Cerebellar cortex (tissue), 1 donor: ENCODE measurements around the gene TP53AIP1.
A peak's percentile ranks its signal among the peaks of the same experiment; 100 is the strongest.
"Not testable (repeated sequence)": the region's sequence is repeated elsewhere in the genome, so short reads cannot be mapped to it uniquely, and the experiment has no call there.

ENCODE experiments used
- DNase-seq: peaks from one replicate; pipeline ENCODE4 v3.0.0-alpha.2; 2015; ENCODE audit warnings: low spot score

The TP53AIP1 gene

DNA sequence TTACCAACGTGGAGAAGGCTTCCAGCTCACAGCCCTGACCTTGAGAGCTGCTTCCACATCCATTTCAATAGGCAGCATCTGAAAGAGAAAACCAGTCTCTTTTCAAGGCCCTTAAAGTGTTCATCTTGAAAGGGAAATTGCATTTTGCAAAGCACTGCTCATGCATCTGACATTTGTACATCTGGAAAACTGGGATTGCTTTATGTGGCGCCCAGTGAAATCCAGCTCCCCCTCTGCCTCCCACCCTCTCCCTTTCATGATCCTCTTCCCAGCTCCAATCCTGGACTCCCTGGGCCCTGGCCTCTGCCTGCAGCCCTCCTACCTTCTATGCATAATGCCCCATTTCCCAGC lies 17.4 kb downstream of the TP53AIP1 start:
- DNase-seq: no peak

DNA sequence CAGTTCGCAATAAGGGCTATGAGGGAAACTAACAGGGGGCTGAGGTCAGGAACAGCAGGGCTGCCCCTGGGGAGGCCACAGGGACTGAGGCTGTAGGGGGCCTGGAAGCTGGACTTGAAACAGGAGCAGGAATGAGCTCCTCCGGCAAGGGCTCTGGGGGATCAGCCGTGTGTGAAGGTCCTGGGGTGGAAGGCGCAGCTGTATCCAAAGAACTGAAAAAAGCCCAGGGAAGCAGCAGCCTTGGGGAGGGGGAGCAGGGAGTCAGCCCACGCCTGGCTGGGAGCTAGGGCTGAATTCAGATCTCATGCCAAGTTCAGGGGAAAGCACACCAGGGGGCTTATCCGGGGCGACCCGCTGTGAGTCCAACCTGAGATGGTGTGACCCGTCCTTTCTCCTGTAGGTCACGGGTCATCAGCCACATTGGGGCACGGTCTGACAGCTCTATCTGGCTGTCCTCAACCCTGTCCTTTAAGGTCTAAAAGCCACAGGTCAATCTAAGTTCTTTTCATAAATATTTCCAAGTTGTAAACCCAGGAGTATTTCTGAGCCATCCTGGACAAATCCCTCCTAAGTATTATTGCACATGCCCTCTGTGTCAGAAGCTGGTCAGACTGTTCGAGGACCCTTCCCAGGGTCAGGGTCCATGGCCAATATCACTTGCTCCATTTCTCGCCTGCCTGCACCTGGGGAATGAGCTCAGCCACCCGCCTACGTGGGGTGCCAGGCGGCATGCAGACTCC lies 18.0 kb downstream of the TP53AIP1 start:
- DNase-seq: no peak

DNA sequence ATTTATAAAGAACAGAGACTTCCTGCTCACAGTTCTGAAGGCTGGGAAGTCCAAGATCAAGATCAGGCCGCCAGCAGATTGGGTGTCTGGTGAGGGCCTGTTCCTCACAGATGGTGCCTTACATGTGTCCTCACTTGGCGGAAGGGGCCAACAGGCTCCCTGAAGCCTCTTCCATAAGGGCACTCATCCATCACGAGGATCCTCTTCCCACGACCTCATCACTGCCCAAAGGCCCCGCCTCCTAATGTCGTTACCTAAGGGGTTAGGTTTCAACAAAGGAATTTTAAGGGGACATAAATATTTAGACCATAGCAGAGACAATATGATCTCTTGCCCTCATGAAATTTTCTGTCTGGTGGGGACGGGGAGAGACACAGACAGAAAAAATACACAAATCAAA lies 18.6 kb downstream of the TP53AIP1 start:
- DNase-seq: no peak

DNA sequence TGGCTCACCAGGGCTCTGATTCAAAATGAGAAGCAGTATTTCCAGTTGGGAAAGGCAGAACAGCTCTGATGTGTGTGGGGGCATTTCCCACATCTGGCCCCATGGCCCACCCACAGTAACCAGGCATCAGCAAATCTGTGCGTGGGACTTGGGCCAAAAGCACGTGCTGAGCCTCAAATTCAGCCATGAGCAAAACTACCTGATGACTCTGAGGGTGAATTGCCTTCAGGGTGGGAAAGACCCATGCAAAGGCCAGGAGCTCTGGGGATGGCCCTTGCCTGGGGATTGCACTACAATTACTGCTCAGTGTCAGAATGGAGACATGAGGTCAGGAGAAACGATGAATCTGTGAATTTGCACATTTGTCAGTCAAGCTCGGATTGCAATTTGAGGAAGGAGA lies 20.9 kb downstream of the TP53AIP1 start:
- DNase-seq: no peak

DNA sequence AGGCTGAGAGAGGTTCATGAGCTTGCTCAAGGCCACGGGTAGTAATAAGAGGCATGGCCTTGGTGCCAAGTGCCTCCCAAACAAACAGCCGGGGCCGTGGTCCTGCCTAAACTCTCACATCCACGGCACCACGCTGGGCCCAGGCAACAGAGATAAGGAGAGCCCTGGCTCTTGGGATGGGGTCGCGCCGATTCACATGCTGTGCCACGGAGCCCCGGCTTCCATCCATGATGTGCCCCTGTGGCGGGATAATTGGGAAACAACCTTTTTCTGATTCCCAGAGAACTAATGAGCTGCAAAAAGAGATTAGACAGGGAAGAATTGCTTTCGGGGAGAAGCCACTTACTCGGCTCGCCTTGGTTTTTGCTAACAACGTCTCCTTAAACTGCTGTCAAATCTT lies 22.0 kb downstream of the TP53AIP1 start:
- DNase-seq: no peak

DNA sequence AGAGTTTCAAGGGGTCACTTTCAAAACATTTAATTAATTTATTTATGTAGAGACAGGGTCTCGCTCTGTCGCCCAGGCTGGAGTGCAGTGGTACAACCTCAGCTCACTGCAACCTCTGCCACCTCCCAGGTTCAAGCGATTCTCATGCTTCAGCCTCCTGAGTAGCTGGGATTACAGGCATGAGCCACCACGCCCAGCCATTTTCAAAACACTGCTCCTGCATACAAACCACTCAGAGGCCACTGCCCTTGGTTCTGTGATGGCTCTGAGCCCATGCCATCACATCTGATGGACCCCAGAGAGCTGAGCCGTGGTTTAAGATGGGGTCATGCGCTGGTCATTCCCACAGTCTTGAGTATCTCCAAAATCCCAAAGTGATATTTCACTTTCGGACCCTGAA lies 23.0 kb downstream of the TP53AIP1 start:
- DNase-seq: not testable (repeated sequence)

DNA sequence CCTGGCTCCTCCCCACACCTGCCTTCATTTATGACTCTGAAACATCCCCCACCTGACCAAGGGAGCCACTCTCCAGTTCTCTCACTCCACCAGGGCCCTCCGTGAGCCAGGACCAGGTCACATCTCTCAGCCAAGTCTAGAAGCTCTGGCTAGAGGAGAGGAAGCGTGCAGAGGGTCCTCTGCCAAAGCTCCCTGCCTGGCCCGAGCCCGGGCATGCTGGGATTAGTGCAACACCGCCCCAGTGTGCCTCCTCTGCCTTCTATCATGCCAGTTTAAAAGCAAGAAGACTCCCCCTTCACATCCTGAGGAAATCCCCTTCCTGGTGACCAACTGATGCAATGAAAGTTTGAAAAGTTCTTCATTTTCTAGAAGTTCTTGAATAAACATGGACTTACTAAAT lies 23.5 kb downstream of the TP53AIP1 start:
- no peak for DNase-seq

DNA sequence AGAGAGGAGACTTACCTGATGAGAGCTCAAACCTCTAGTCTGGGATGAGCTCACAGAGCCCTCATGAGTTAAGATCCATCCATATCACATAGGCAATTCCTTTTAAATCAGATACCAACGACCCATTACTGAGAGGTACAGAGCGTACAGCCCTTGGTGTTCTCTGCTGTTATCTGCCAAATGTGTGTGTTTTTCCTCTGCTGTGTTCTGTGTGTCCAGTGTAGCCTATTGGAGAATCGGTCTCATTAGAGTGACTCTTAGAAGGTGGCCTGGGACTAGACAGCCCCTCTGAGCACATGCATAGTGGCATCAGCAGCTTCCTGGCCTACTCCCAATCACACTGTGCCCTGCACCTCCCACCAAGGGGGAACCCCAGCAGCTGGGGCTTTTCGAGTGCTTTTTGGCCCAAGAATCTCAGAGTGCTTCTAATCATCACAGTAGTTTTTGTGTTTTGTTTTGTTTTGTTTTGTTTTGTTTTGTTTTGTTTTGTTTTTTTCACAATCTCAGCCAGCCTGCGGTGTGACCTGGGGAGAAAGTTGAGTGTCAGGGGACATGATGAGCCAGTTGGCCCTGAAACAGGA lies 25.4 kb downstream of the TP53AIP1 start:
- DNase-seq: no peak

DNA sequence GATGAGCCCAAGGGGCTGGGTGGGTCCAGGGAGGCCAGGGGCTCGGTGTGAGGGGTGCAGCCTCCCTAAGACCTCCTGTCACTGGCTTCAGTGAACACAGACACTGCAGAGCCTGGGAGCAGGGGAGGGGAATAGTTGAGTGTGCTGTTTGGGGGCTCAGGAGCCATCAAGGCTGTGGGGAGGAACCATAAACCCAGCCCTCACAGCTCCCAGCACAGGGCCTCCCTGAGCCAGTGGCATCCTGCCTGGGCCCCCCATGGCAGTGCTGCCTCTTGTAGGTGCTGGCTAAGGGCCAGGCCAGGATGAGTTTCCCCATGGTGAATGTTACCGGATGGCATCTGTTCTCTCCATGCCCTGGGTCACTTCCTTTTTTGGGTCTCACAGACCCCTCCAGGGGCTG lies 26.0 kb downstream of the TP53AIP1 start:
- no peak for DNase-seq

DNA sequence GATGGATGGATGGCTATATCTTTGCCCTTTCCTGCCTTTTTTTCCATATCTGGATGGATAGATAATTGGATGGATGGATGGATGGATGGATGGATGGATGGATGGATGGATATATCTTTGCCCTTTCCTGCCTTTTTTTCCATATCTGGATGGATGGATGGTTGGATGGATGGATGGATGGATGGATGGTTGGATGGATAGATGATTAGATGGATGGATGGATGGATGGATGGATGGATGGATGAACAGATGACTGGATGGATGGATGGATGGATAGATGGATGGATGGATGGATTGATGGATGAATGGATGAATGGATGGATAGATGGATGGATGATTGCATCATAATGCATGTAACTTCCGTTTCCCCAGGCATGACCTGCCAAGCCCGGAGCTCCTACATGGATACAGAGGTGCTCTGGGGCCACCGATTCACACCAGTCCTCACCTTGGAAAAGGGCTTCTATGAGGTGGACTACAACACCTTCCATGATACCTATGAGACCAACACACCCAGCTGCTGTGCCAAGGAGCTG lies 26.6 kb downstream of the TP53AIP1 start:
- no peak for DNase-seq

DNA sequence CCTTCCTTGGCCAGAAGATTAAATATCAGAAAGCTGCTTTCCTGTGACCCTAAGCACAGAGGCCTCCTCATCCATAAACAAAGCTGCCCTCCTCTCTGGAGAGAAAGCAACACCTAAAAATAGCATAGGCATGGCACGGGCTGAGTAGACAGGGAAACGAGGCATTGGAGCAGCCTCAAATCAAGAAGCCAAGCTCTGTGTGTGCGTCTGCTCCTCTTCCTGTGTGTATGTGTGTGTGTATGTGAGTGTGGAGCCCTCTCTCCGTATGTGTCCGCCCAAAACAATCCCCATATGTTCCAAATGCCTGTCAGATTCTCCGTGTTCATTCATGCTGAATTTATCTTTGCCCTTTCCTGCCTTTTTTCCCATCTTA lies 27.5 kb downstream of the TP53AIP1 start:
- peak; percentile 35 for DNase-seq

DNA sequence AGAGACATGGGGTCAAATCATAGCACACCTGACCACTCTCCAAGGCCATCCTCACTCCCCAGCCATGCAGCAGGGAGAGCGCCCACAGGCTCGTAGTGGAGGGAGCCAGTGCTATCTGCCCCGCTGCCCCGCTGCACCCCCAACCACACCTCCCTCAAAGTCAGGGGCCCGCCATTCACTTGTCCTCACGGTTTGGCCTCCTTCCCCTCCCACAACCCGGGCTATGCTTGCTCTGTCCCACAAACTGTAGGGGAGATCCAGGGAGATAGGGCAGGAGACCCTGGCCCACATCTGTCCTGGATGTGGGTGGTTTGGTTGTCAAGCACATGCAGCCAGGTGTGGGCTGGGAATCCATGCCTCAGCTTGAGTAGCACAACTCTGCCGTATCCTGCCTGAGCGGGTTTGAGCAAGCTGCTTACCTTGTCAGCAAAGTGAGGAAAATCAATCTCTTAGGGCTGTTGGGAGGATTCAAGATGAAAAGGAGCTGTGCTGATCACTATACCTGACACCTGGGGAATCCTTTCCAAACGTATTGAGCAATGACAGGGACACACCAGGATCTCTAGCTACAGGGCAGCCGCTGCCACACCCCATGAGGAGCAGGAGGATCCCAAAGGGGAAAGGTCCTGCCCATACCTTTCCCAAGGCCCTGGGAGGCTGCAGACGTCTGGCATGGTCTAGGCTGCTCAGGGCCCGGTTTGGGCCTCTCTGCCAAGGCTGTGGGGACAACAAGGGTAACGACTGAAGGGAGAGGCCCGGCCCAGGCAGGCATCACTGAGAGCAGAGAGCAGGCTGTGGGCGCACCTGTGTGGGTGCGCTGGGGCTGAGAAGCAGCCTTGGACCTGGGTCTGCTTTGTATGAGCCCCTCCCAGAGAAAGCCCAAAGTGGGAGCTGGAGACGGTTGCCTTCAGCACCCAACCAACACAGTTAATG lies 28.2 kb downstream of the TP53AIP1 start:
- DNase-seq: no peak

DNA sequence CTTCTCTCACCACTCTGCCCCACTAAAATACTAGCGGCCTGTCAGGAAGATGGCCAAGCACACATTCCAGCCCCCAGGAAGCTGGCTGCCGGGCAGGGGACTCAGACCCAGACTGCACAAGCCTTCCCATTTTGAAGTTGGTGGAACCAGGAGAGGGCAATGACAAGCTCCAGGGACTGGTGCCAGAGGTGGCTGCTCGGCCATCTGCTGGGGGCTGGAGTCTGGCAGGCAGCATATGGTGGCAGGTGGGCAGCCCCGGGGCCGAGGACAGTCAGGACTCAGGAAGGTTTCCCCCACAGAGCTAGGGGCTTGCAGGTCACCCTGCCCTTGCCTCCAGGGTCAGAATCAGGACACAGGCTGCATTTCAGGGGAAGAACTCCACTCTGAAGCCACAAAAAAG lies 28.9 kb downstream of the TP53AIP1 start:
- peak; percentile 43 for DNase-seq

DNA sequence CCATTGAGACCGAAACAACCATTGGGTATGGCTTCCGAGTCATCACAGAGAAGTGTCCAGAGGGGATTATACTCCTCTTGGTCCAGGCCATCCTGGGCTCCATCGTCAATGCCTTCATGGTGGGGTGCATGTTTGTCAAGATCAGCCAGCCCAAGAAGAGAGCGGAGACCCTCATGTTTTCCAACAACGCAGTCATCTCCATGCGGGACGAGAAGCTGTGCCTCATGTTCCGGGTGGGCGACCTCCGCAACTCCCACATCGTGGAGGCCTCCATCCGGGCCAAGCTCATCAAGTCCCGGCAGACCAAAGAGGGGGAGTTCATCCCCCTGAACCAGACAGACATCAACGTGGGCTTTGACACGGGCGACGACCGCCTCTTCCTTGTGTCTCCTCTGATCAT lies 31.0 kb downstream of the TP53AIP1 start:
- no peak for DNase-seq

DNA sequence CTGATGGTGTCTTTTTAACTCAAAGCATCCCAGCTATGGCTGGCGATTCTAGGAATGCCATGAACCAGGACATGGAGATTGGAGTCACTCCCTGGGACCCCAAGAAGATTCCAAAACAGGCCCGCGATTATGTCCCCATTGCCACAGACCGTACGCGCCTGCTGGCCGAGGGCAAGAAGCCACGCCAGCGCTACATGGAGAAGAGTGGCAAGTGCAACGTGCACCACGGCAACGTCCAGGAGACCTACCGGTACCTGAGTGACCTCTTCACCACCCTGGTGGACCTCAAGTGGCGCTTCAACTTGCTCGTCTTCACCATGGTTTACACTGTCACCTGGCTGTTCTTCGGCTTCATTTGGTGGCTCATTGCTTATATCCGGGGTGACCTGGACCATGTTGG lies 31.4 kb downstream of the TP53AIP1 start:
- DNase-seq: no peak

DNA sequence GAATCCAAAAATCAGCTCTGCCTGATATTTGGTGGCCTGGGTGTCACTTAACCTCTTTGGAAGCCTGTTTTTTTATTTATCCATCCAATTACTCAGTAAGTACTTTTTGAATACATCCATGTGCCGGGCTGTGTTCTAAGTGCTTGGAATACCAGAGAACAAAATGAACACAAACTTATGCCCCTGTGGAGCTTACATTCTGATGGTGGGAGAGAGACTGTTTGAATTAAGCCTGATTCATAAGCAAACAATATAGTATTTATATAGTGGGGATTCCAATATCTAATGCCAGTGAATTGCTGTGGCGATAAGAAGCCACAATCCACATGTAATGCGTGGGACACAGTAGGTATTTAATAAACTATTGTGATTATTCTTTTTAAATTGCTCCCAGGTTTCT lies 32.1 kb downstream of the TP53AIP1 start:
- DNase-seq: no peak

DNA sequence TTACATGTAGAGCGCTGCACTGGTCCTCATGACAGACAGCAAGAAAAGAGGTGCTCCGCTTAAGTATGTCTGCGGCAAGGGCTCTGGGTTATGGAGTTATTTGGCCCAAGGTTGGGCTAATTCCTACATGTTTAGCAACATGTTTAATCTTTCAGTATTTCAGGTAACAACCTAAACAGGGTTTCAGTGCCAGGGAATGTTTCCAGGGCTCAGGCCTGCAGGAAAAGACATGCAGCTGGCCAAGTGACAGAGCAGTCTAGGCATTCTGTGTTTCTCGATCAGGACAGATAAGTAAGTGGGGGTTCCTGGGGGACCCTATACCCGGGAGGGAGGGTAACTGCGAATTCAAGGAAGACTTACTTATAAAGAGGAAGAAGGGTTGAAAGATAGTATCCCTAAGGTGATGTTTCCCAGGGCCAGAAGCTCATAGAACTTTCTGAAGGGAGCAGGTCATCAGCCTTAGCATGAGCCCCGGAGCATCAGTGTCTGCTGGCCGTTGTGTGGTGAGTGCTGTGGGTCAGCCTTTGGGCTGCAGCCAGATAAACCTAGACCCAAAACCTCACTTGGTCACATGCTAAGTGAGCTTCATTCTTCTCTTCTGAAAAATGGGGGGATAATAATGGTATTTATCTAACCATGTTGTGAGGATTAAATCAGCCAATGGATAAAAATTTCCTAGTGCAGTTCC lies 33.1 kb downstream of the TP53AIP1 start:
- no peak for DNase-seq

DNA sequence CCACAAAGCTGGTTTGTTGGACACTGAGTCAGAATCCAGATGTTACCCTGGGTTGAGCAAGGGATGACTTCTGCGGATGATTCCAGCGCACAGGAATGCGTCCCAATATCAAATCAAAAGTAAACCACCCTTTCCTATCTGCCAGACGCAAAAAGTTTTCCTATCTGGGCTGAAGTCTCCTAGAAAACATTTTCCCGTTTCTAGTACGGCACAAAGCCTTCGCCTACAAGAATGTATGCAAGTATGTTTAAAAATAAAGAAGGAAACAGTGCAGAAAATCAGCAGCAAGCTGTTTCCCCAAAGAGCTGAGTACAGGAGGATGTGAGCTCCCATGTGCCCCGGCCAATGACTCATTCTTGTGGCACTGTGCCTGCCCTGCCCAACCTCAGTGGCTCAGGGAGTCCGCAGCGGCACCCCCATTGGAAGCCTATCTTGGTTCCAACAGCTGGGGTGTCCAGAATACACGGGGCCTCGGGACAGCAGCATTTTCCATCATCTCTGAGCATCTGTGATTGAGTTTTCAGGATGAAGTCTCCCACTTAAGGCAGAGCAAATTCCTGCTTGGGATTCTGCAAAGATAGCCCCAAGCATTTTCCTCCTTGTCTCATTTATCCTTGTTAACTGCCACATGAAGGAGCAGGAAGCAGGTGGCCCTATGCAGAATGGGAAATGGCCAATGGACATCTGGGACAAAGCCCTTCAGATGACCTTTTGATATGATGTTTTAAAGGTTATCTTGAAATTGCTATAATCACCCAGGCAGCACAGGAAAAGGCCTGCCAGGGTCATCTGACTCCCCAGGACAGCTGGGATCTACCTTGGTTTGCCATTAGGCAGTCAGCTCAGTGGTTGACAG lies 34.1 kb downstream of the TP53AIP1 start:
- no peak for DNase-seq

DNA sequence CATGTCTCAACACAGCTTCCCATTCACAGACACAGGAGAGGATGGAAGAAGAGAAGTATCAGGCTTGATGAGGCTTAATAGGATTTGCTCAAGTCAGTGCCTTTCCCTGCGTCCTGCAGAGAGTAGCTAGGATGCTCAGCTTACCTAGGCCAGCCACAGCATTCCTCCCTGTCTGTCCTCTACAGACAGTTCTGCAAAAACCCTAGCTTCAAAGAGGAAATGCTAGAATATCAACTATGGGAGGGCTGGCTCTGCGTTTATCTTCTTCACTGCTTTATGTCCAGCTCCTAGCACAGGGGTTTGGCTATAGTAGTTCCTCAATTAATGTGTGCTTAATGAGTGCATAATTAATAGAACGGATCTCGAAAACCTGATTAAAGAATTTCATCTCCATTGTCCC lies 35.1 kb downstream of the TP53AIP1 start:
- no peak for DNase-seq

DNA sequence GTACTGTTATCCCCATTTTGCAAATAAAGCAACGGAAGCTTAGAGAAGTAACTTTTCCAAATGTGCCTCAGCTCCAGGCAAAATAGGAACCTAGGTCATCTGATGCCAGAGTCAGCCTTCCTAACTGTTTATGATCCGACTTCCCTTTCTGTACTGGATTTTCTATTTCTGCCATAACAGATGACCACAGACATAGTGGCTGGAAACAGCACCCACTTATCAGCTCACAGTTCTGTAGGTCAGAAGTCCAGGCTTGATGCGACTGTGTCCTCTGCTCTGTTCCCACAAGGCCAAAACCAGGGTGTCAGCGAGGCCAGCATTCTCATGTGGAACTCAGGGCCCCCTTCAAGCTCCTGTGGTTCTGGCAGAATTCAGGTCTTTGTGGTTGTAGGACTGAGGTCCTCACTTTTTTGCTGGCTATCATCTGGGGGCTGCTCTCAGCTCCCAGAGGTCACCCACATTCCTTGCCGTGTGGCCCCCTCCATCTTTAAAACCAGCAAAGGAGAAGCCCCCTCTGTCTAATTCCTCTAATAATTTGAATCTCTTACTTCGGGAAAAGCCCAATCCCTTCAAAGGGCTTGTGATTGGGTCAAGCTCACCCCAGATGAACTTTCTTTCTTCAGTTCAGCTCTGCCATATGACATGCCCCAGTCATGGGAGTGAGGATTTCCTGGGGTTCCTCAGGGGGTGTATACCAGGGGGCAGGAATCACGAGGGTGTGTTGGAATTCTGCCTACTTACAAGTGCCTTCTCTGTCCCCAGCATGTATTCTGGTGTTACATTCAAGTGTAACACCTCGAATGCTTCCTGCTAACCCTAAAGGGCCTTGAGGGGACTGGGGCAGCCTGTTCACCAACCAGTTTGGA lies 36.3 kb downstream of the TP53AIP1 start:
- no peak for DNase-seq
